ENCODE data around the gene LLGL2.

GRCh38 chr17:75624021-75624420 lies 98.5 kb downstream of the LLGL2 start:
- TF ChIP-seq CTCF (IDR thresholded peaks at IDR 0.05; ENCODE audit: low read depth, low read length) (no peak), EZH2phosphoT487 (IDR thresholded peaks at IDR 0.05; ENCODE audit: low read depth) (no peak)

All from OCI-LY3 (cell line).